HG03354 (cell line): ENCODE measurements around the gene ZFP36L2.
"Not testable (repeated sequence)": the region's sequence is repeated elsewhere in the genome, so short reads cannot be mapped to it uniquely, and the experiment has no call there.

Experiments
- ATAC-seq: cut with Tn5 transposase; IDR thresholded peaks from one replicate; pipeline ENCODE4 v1.9.1; 2021; ENCODE audit warnings: mild to moderate bottlenecking; ENCODE audit not compliant: unreplicated experiment, poor library complexity, severe bottlenecking

ZFP36L2 gene

DNA sequence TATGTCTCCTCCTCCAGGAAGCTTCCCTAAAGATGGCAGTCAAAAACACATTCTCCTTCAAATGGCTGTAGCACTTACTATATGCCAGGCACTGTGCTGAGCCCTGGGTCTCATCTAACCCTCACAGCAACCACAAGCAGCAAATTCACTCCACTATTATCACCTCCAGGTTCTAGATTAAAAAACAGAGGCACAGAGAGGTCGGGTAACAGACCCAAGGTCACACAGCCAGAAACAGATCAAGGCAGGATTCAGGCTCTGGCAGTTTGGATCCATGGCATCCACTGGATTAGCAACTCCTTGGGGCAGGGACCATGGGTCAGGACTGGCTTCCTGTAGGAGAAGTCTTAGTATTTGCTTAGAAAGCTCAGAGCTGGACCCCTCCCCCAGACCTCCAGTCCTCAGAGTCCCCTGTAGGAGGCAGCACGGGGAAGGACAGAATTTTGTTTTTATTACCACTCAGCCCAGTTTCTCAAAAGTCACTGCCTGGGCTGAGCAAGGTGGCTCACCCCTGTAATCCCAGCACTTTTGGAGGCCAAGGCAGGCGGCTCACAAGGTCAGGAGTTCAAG lies 34.4 kb downstream of the ZFP36L2 start:
- no peak for ATAC-seq

DNA sequence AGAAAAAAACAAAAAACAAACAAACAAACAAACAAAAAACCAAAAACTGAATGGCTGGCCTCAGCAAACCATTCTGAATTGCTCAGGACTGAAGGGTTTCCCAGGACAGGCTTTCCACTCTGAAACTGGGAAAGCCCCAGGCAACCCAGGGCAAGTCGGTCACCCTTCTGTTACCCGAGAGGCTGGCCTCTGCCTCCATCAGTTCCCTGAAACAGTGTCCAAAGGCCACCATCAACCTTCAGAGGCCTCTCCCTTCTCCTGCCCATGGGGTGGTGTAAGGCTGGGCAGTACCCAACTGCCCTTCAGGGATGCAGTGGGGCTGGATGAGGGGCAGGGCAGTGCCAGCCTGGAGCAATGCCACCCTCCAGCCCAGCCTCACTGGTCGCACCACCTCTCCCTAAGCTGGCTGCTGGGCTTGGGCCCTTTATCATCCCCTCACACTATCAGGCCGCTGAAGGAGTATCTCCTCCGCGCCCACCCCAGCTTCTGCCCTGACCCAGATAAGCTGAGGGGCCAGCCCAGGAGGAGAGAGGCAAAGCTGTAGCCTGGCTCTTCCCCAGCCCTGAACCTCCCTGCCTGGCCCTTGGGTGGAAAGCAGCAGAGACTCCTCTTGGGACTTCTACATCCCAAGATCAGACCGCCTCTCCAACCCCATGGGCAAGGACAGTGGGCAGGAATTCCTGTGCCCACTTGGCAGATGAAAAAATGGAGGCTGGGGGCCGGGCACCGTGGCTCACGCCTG lies 35.9 kb downstream of the ZFP36L2 start:
- ATAC-seq, result no peak

DNA sequence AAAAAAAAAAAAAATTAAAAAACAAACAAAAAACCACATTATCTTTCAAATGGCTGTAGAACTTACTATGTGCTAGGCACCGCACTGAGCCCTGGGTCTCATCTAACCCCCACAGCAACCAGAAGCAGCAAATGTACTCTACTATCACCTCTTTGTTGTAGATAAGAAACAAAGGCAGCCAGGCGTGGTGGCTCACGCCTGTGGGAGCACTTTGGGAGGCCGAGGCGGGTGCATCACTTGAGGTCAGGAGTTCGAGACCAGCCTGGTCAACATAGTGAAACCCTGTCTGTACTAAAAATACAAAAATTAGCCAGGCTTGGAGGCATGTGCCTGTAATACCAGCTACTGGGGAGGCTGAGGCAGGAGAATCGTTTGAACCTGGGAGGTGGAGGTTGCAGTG lies 36.5 kb downstream of the ZFP36L2 start:
- not testable (repeated sequence) for ATAC-seq

DNA sequence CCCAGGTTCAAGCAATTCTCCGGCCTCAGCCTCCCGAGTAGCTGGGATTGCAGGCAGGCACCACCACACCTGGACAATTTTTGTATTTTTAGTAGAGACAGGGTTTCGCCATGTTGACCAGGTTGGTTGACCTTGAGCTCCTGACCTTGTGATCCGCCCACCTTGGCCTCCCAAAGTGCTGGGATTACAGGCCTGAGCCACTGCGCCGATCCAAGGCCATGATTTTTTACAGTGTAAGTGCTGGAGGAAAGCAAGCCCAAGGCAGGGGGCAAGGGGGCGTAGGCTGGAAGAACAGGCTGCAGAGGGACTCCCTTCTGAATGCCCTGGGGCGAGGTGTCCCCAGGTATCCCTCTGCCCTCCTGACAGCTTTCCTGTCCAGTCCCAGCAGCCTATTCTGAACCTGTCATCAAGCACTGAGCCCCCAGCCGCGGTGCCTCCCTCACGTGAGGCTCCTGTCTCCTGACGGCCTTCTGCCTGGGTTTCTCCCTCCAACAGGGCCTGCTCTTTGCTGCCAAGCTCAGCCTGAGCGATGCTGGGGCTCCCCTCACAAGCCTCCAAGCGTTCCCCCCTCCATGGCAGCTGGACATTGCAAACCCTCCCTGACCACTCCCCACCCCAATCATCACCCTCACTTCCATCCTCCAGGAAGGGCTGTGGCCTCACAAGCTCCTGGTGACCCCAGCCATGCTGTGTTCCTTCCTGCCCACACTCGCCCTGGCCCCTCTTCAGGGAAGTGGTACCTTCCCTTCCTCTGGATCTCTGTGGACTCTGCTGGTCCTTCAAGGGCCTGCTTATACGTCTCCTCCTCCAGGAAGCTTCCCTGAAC lies 37.6 kb downstream of the ZFP36L2 start:
- no peak for ATAC-seq

DNA sequence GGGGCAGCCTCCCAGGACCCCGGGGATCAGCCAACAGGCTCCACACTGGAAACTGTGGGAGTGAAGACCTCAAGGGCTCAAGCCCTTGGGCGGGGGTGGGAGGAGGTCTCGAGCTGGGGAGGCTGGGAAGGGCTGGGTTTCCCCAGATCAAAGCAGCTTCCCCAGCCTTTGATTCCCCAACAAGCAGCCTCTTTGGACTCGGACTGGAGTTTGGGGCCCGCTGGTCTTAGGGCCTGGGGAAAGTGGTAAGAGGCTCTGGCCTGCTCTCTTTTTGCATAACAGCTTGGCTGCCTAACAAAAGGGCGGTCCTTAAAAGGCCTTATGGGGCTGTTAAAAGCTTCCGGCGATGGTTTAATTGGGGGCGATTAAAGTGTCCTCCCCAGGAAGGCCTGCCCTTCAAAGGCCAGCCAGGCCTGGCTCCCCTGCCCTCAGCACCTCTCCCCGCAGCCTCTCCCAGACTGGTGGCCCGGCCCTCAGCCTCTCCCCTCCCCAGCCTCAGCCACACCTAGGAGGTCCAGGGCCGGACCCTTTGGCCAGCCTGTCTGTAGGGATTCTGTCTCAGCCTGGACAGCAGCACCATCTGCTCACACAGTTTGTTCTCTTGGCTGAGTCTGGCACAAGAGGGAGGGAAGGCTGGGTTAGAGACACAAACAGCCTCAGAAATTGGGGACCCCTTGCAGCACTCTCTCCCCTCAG lies 39.6 kb downstream of the ZFP36L2 start:
- ATAC-seq, result no peak

DNA sequence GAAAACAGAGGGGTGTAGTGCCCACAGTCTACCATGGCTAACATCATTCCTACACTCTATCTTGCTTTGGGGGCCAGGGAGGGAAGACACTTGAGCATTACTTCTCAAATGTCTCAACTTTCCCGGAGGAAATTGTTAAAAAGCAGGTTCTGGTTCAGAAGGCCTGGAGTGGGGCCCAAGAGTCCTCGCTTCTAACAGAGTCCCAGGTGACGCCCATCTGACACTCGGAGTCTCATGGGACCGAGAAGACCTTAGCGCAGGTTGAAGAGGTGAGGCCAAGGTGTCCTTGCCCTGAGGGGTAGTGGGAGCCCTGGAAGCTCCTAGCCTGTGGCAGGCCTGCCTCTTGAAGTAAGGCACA lies 40.1 kb downstream of the ZFP36L2 start:
- ATAC-seq, result no peak

DNA sequence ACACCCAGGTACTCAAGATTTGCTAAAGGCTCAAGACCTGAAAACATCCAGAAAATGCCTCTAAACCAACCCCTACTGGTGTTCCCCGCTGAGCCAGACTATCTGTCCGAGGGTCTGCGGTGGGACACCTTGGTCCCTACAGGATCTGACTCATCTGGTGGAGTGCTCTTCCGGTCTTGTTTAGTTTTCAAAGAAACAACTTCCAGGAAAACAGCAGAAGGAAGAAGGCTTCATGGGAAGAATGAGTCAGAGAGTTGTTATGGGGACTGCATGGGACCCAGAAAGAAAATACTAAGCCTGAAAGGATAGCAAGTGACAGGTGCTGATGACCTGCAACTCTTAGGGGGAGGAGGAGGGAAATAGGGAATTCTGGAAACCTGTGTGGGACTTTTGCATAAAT lies 41.3 kb downstream of the ZFP36L2 start:
- no peak for ATAC-seq

DNA sequence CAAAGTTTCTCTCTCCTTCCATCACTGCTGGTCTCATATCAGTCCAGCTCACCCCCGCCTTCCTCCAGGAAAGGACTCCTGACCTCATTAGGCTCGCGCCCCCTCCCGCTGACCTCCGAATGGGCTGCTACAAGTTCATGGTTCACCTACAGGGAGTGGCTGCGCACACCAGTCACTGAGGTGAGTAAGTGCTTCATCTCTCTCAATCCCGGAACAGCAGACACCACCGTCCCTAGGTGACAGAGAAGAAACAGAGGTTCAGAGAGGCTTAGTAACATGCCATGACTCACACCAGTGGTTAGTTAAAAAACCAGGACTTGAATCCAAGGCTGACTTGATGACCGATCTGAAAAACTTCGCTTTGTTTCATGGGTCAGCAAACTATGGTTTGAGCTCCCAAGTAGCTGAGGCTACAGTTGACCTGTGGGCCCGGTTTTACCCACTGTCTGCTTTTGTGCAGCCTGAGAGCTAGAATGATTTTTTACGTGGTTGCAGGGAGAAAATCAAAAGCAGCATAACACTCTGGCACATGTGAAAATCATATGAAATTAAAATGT lies 42.0 kb downstream of the ZFP36L2 start:
- no peak for ATAC-seq

DNA sequence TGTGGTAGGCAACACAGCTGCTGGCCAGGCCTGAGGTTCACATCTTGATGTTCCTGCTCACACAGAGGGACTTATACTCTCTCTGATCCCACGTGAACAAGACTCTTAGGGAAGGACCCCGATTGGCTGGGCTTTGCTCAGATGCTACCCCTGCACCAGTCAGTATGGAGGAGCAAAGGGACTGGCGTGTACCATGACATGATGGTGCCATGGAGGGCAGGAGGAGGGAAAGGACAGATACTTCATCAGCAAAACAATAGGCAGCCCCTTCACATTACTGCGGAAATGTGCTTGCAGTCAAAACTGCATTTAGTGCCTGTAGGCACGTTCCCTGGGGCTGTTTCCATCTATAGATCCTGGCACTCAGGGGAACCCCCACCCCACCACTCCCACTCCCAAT lies 42.7 kb downstream of the ZFP36L2 start:
- no peak for ATAC-seq

DNA sequence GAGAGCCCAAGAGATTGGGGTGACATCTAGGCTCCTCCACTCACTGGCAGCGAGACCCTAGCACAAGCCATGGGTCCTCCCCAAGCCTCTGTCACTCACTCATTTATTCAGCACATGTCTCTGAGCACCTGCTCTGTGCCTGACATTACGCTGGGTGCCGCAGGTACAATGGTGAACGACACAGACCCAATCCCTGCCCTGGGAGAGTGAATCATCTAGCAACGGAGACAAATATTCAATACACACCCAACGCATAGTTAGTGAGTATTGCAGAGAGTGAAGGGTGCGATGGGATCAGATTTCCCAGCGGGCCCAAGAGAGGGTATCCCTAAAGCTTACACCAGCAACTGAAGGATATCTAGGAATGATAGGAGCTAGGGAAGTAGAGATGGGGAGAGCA lies 45.5 kb downstream of the ZFP36L2 start:
- ATAC-seq, result no peak

DNA sequence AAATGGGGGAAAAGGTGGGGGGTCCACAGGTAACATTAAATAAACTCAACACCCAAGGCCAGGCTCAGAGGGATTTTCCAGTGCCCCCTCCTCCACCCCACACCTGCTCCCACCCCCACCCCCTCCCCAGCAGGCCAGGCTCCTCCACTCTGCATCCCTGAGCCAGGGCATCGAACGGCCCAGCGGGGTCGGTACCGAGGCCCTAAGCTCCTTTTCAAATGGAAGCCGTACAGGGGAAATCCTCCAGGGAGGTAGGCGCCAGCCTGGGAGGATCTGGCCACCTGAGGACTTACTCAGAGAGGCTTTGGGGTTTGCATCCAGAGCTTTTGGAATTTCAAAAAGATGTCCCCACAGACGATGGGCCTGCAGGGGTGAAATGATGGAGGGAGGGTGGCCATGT lies 46.5 kb downstream of the ZFP36L2 start:
- ATAC-seq, result no peak

DNA sequence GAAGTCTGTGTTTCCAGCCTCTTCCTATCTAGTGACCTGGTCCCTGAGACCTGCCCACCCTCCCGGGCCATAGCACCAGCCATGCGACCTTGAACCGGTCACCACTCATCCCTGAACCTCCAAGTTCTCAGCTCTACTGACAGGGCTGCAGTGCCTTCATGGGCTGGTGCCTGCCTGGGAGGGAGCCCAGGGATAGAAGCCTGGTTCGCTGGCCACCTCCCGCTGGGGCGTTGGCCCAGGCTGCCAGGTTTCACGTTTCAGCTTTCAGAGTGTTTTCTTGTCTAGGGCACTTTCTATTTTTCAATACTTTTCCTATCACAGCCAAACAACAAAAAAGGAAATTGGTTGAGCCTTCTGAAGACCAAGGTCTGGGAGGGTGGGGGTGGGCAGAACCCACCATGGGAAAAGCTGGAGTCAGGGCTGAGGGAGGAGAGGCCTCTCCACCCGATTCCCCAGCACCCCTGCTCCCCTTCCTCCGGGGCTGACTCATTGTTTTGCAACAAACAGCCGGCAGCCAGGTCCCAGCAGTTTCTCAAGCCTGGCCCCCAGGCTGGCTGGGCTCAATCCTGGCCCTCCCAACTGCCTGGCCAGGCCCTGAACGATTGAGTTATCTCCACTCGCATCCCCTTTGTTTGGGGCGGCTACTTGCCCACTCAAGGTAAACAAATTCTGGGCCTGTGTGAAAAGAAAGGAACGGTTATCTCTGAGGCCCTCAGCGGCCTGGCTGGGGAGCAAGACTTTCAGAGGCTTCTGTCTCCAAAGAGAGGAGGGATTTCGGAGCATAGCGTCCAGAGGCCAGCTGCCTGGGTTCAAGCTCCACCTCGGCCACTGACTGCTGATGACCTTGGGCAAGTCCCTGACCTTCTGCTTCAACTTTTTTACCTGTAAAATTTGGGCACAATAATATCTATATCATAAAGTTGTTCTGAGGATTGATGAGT lies 47.5 kb downstream of the ZFP36L2 start:
- ATAC-seq, result no peak

DNA sequence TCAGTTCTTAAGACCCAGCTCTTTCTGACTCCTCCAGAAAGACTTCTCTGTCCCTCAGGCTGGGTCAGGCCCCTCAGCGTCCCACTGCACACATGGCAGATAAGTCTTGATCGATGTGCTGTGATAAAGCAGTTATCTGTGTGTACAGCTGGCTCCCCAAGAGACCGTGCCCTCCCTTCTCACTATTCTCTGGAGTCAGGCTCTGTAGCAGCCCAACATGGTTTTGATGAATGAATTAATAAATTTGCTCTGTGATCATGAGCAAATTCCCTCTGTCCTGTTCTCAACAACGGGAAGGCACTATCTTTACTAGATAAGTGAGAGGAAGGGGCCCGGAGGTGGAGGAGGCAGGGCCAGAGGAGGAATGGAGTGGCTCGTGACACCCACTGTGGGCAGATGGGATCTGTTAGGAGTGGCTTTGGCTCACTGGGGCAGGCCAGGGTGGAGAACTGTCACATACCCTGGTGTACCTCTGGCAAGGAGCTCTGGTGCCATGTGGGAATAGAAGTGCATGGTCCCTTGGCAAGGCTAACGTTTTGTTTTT lies 48.3 kb downstream of the ZFP36L2 start:
- ATAC-seq, result no peak

DNA sequence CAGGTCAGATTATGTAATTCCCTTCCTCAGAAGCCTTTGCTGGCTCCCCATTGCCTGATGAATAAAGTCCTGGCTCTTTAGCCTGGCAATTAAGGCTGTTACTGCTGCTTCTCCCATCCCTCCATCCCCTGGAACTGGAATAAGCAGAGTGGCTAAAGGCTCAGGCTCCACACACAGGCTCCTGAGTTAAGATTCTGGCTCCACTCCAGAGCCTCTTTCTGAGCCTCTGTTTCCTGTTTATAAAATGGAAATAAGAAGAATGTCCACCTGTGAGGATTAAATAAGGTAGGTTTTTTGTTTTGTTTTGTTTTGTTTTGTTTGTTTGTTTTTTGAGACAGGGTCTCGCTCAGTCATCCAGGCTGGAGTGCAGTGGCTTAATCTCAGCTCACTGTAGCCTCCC lies 50.0 kb downstream of the ZFP36L2 start:
- ATAC-seq, result no peak

DNA sequence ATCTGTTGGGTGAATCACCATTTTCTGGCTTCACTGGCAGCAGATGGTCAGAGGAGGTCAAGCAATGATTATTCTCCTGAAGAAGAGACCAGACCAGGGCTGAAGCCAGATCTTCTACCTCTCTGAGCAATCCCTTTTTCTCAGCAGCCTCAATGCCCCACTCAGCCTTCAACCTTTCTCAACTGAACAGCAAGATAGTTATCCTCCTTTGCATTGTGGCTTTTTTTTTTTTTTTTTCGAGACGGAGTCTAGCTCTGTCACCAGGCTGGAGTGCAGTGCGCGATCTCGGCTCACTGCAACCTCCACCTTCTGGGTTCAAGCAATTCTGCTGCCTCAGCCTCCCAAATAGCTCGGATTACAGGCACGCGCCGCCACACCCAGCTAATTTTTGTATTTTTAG lies 50.5 kb downstream of the ZFP36L2 start:
- no peak for ATAC-seq

DNA sequence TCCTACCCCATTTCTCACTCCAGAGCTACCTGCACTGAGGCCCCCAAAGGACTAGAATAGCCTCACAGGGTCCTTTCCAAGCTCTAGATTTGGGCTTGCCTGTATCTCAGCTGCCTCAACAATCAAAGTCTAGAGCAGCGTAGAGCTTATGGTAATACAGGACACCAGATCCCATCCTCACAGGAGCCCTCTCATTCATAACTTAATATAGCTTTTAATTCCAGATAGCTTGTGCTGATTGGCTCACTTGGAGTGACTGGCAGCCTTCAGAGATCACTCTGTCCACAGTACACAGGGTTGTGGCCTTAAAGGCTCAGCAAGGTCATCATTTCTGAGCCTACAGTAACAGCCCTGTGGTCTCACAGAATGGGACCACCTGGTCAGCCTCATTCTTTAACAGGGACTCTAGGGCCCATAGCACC lies 51.4 kb downstream of the ZFP36L2 start:
- no peak for ATAC-seq

DNA sequence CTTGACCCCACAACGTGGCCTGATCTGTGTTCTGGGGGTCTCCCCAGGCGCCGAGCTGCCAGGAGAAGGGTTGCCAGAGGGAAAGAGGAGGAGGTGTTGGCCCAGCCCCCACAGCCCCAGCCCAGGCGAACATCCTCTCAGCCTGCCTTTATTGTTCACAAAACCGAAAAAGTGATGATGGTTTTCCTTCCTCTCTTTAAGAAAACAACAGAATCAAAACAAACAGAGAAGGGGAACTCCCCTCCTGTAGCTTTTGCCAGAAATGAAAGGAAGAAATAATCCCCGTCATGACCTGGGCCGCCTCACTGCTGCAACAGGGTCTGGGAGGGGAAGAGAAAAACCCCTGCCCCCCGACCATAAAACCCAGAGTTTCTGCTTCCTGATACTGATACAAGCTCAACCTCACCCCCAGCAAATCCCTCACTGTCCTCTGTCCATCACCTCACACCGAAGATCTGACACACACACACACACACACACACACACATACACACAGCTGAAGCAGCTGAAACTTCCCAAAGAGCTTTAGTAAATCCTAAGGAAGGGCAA lies 52.0 kb downstream of the ZFP36L2 start:
- peak; percentile 91 for ATAC-seq
